Measurements from ENCODE around the gene DGCR8.

DNA sequence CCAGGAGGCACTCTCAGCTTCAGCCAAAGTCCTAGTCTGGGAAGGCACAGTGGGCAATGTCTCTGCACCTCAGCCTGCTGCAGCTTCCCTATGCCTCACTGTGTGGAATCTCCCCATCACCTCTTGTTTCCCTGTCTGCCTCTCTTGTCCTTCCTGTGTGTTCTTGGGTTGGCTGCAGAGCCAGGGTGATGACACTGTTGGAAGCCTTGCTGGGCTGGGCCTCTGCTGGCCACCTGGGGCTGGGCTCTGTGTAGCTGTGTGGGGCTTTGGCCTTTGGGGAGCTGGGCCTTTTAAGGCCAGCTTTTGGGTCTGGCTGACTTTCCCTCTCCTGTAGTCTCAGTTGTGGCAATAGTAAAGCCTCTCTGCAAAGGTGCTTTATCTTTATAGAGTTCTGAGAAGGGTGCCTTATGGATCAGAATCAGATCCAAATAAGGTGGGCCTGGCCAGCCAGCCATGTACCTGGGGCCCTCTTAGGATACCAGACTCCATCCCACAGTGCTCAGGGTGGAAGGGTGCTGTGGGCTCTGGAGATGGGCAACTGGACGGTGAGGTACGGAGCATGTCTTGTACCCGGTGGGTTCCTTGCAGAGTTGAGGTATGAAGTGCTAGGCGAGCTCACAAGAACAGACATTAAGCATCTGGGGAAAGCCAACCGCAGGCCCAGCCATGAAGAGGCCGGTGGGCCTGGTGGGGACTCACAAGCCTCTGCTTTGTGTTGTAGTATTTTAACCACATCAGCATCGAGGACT is 25.6 kb downstream of the DGCR8 start:
- TF ChIP-seq ESRRA (IDR thresholded peaks at IDR 0.05; ENCODE audit: borderline replicate concordance, low read length) = no peak
- TF ChIP-seq, protein P1, sequence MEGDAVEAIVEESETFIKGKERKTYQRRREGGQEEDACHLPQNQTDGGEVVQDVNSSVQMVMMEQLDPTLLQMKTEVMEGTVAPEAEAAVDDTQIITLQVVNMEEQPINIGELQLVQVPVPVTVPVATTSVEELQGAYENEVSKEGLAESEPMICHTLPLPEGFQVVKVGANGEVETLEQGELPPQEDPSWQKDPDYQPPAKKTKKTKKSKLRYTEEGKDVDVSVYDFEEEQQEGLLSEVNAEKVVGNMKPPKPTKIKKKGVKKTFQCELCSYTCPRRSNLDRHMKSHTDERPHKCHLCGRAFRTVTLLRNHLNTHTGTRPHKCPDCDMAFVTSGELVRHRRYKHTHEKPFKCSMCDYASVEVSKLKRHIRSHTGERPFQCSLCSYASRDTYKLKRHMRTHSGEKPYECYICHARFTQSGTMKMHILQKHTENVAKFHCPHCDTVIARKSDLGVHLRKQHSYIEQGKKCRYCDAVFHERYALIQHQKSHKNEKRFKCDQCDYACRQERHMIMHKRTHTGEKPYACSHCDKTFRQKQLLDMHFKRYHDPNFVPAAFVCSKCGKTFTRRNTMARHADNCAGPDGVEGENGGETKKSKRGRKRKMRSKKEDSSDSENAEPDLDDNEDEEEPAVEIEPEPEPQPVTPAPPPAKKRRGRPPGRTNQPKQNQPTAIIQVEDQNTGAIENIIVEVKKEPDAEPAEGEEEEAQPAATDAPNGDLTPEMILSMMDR (IDR thresholded peaks at IDR 0.05) = no peak
- no peak for TF ChIP-seq POLR2A (IDR thresholded peaks at IDR 0.05; ENCODE audit: low read length)
- no peak for TF ChIP-seq EP300 (IDR thresholded peaks at IDR 0.05)
- TF ChIP-seq, protein P2, sequence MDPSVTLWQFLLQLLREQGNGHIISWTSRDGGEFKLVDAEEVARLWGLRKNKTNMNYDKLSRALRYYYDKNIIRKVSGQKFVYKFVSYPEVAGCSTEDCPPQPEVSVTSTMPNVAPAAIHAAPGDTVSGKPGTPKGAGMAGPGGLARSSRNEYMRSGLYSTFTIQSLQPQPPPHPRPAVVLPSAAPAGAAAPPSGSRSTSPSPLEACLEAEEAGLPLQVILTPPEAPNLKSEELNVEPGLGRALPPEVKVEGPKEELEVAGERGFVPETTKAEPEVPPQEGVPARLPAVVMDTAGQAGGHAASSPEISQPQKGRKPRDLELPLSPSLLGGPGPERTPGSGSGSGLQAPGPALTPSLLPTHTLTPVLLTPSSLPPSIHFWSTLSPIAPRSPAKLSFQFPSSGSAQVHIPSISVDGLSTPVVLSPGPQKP (IDR thresholded peaks at IDR 0.05; ENCODE audit: low read depth, low read length) = no peak
- no peak for TF ChIP-seq KDM5A (IDR thresholded peaks at IDR 0.05)
- no peak for TF ChIP-seq GATA3 (IDR thresholded peaks at IDR 0.05; ENCODE audit: borderline replicate concordance)
- no peak for TF ChIP-seq MAZ (IDR thresholded peaks at IDR 0.05; ENCODE audit: borderline replicate concordance, low read depth, low read length)
- no peak for TF ChIP-seq RNF2 (IDR thresholded peaks at IDR 0.05; ENCODE audit: borderline replicate concordance, low read depth)
- TF ChIP-seq RAD21 (conservative IDR thresholded peaks at IDR 0.05 in 1 of 2, IDR thresholded peaks at IDR 0.05 in 1 of 2) = no peak
- no peak for TF ChIP-seq KDM1A (IDR thresholded peaks at IDR 0.05; ENCODE audit: low read depth)

Measured in A549 (cell line).